IPS-18c (cell line): Measurements from ENCODE around the gene SLC46A1.

Experiments
- H3K4me3 ChIP-seq: 2 replicates; pipeline ENCODE4 v1.7.0; 2013; ENCODE audit warnings: low read depth, mild to moderate bottlenecking, low read length, moderate library complexity; ENCODE audit not compliant: insufficient read depth
- H3K9me3 ChIP-seq: one replicate; pipeline ENCODE4 v1.6.1; 2013; ENCODE audit warnings: mild to moderate bottlenecking, low read length, moderate library complexity; ENCODE audit not compliant: control insufficient read depth, insufficient read depth

The SLC46A1 gene

GRCh38 chr17:28407130-28407973, 1.3 kb upstream of the SLC46A1 start:
- no peak overlapping the region for H3K4me3 ChIP-seq
- H3K9me3 ChIP-seq, result no peaks in the 10 kb centered on the region

GRCh38 chr17:28406473-28406814, 432 bp upstream of the SLC46A1 start:
- peak overlapping the region; percentile 70 for H3K4me3 ChIP-seq

GRCh38 chr17:28404812-28405570, 1.0 kb downstream of the SLC46A1 start:
- H3K4me3 ChIP-seq, result peak overlapping the region; percentile 70
- no peaks in the 10 kb centered on the region for H3K9me3 ChIP-seq

More at GRCh38 chr17:28406473-28406814, 432 bp upstream of the SLC46A1 start:
- no peaks in the 10 kb centered on the region for H3K9me3 ChIP-seq

- no peaks in the 10 kb centered on the region for H3K9me3 ChIP-seq
- no peak overlapping the region for H3K4me3 ChIP-seq
Observed at GRCh38 chr17:28404461-28404811, 1.6 kb downstream of the SLC46A1 start.

GRCh38 chr17:28404007-28404406, 2.0 kb downstream of the SLC46A1 start:
- H3K4me3 ChIP-seq, result no peak overlapping the region
- no peaks in the 10 kb centered on the region for H3K9me3 ChIP-seq

- Histone ChIP-seq H3K9me3 (no peaks in the 10 kb centered on the region), H3K4me3 (no peak overlapping the region; the same call in 1 of the 2 replicates)
Observed at GRCh38 chr17:28402844-28403243, 3.2 kb downstream of the SLC46A1 start.

GRCh38 chr17:28402224-28402630, 3.8 kb downstream of the SLC46A1 start:
- Histone ChIP-seq H3K9me3 (no peaks in the 10 kb centered on the region), H3K4me3 (no peak overlapping the region)

- H3K9me3 ChIP-seq, result no peaks in the 10 kb centered on the region
- no peak overlapping the region for H3K4me3 ChIP-seq
Observed at GRCh38 chr17:28399808-28400207, 6.2 kb downstream of the SLC46A1 start.

GRCh38 chr17:28398280-28398981, 7.6 kb downstream of the SLC46A1 start:
- H3K4me3 ChIP-seq, result no peak overlapping the region
- H3K9me3 ChIP-seq, result no peaks in the 10 kb centered on the region

GRCh38 chr17:28397687-28398279, 8.2 kb downstream of the SLC46A1 start:
- Histone ChIP-seq H3K4me3 (no peak overlapping the region), H3K9me3 (no peaks in the 10 kb centered on the region)

GRCh38 chr17:28397275-28397674, 8.7 kb downstream of the SLC46A1 start:
- Histone ChIP-seq H3K9me3 (no peaks in the 10 kb centered on the region), H3K4me3 (no peak overlapping the region)

- no peaks in the 10 kb centered on the region for H3K9me3 ChIP-seq
- H3K4me3 ChIP-seq, result no peak overlapping the region
Observed at GRCh38 chr17:28396635-28397239, 9.3 kb downstream of the SLC46A1 start.

GRCh38 chr17:28395968-28396367, 10.0 kb downstream of the SLC46A1 start:
- Histone ChIP-seq H3K4me3 (no peak overlapping the region), H3K9me3 (no peaks in the 10 kb centered on the region)

- Histone ChIP-seq H3K9me3 (no peaks in the 10 kb centered on the region), H3K4me3 (no peak overlapping the region)
Observed at GRCh38 chr17:28395426-28395825, 10.6 kb downstream of the SLC46A1 start.

GRCh38 chr17:28394337-28395116, 11.5 kb downstream of the SLC46A1 start:
- Histone ChIP-seq H3K4me3 (no peak overlapping the region), H3K9me3 (no peaks in the 10 kb centered on the region)

GRCh38 chr17:28392491-28392890, 13.5 kb downstream of the SLC46A1 start:
- H3K9me3 ChIP-seq, result no peaks in the 10 kb centered on the region
- H3K4me3 ChIP-seq, result no peak overlapping the region
